Body of pancreas (tissue), 4 donors: ENCODE measurements around the gene DHX34.

Source experiments
- CTCF ChIP-seq, 7 experiments: fragments of 450-650 bp in 4 of 7; fragments of 200-600 bp in 3 of 7; sonication (generic) in 3 of 7; IDR thresholded peaks; one replicate each; pipeline ENCODE4 v1.5.1; 2016 to 2019; ENCODE audit warnings: antibody characterized with exemption in 7 of 7
- POLR2A ChIP-seq, 3 donors: fragments of 450-650 bp; IDR thresholded peaks; one replicate each; pipeline ENCODE4 v1.6.1; 2016; ENCODE audit warnings: antibody characterized with exemption in 3 of 3, mild to moderate bottlenecking in 2 of 3

- TF ChIP-seq CTCF (IDR thresholded peaks at IDR 0.05): no peak
- peak in 2 of 3 donors; percentile 5 to 37 for TF ChIP-seq POLR2A (IDR thresholded peaks at IDR 0.05)
Measured at GRCh38 chr19:47310819-47311218, 38.3 kb upstream of the DHX34 start.
